HepG2 (cell line): ENCODE results near the gene NPW.

Experiments
- POLR2AphosphoS5 ChIP-seq: IDR thresholded peaks from 2 replicates; pipeline ENCODE4 v1.6.1; 2012; ENCODE audit warnings: low read depth, low read length
- RBAK ChIP-seq: sonication (generic); formaldehyde crosslinking; IDR thresholded peaks from 2 replicates; pipeline ENCODE4 v1.5.1; 2020; ENCODE audit warnings: mild to moderate bottlenecking, missing genetic modification reagents
- SMC3 ChIP-seq: IDR thresholded peaks from 2 replicates; pipeline ENCODE4 v1.6.1; 2011; ENCODE audit warnings: low read length, improper control_type of control experiment
- YY1 ChIP-seq: IDR thresholded peaks from 2 replicates; pipeline ENCODE4 v1.6.1; 2011; ENCODE audit warnings: low read length, low read depth, moderate library complexity, mild to moderate bottlenecking; ENCODE audit not compliant: insufficient read depth, insufficient replicate concordance
- ZNF20 ChIP-seq: sonication (generic); formaldehyde crosslinking; IDR thresholded peaks from 2 replicates; pipeline ENCODE4 v1.4.0; 2020; ENCODE audit warnings: mild to moderate bottlenecking, moderate library complexity, missing genetic modification reagents
- TF ChIP-seq, protein P1 (sequence below): sonication (generic); formaldehyde crosslinking; IDR thresholded peaks from 2 replicates; pipeline ENCODE4 v1.5.1; 2020; ENCODE audit warnings: missing genetic modification reagents, mild to moderate bottlenecking, borderline replicate concordance
- TF ChIP-seq, protein P2 (sequence below): sonication (generic); formaldehyde crosslinking; IDR thresholded peaks from 2 replicates; pipeline ENCODE4 v1.5.0; 2020; ENCODE audit warnings: mild to moderate bottlenecking, missing genetic modification reagents, moderate library complexity

DNA sequence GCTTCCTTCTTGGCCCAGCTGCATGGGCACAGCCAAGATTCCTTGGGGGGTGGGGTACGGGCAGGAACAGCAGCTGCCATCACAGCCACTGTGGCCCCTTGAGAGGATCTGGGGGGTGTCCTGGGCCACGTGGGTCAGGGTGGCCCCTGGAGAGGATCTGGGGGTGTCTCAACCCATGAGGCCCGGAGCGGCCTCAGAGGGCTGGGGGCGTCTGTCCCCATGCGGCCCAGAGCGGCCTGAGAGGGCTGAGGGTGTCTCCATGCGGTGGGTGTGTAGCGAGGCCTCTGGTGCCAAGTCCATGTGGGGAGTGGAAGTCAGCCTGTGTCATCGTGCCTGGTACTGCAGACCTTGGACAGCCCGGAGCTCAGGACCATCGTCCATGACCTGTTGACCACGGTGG is 41.9 kb downstream of the NPW start:
- TF ChIP-seq, protein P1, sequence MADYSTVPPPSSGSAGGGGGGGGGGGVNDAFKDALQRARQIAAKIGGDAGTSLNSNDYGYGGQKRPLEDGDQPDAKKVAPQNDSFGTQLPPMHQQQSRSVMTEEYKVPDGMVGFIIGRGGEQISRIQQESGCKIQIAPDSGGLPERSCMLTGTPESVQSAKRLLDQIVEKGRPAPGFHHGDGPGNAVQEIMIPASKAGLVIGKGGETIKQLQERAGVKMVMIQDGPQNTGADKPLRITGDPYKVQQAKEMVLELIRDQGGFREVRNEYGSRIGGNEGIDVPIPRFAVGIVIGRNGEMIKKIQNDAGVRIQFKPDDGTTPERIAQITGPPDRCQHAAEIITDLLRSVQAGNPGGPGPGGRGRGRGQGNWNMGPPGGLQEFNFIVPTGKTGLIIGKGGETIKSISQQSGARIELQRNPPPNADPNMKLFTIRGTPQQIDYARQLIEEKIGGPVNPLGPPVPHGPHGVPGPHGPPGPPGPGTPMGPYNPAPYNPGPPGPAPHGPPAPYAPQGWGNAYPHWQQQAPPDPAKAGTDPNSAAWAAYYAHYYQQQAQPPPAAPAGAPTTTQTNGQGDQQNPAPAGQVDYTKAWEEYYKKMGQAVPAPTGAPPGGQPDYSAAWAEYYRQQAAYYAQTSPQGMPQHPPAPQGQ: no peak
- TF ChIP-seq ZNF20 (CRISPR knock-in tag) (no peak), SMC3 (no peak), YY1 (no peak), POLR2AphosphoS5 (no peak), RBAK (no peak)
- TF ChIP-seq, protein P2, sequence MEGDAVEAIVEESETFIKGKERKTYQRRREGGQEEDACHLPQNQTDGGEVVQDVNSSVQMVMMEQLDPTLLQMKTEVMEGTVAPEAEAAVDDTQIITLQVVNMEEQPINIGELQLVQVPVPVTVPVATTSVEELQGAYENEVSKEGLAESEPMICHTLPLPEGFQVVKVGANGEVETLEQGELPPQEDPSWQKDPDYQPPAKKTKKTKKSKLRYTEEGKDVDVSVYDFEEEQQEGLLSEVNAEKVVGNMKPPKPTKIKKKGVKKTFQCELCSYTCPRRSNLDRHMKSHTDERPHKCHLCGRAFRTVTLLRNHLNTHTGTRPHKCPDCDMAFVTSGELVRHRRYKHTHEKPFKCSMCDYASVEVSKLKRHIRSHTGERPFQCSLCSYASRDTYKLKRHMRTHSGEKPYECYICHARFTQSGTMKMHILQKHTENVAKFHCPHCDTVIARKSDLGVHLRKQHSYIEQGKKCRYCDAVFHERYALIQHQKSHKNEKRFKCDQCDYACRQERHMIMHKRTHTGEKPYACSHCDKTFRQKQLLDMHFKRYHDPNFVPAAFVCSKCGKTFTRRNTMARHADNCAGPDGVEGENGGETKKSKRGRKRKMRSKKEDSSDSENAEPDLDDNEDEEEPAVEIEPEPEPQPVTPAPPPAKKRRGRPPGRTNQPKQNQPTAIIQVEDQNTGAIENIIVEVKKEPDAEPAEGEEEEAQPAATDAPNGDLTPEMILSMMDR (CRISPR knock-in tag): no peak
